Hematopoietic multipotent progenitor cell treated with erythropoietin and hydrocortisone succinate and interleukin-3 and kit ligand, for 15 days (in vitro differentiated cells): ENCODE data around the gene SAXO2.
"Not testable (repeated sequence)": the region's sequence is repeated elsewhere in the genome, so short reads cannot be mapped to it uniquely, and the experiment has no call there.

ENCODE experiments used
- DNase-seq: peaks from one replicate; pipeline ENCODE4 v3.0.0-alpha.2; 2015; ENCODE audit warnings: low spot score

SAXO2 gene

GRCh38 chr15:82313951-82314768, 51.5 kb downstream of the SAXO2 start:
- not testable (repeated sequence) for DNase-seq

DNA sequence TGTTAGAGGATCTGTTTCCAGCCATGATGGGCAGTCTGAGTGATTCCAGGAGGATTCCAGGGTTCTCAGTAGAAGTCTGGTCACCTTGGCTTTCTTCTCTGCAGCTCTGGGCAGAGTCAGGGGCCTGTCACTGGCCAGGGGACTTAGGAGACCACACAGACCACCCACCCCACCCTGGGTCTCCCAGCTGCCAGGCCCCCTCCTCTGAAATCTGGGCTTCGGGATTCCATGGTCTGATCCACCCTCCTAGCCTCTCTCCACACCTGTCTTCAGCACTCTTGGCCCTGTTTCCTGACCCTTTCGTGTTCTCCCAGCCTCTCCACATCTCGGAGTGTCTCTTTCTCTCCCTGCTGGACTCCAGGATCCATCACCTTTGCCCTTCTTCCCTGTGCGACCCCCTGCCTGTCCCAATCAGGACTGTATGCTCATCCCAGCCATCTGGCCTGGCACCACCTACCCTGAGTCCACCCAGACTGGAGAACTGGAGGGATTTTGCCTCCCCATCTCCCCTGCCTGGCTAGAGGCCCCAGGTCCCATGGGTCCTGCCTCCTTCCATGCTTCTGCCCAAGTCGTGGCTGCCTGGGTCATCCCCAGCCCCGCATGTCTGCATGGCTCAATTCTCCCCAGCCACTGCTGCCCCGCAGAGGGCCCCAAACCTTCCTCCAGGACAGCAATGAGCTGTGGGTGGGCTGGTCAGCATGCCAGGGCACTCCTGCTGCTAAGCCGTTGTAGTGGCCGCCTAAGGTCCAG, 52.3 kb downstream of the SAXO2 start:
- DNase-seq = no peak

DNA sequence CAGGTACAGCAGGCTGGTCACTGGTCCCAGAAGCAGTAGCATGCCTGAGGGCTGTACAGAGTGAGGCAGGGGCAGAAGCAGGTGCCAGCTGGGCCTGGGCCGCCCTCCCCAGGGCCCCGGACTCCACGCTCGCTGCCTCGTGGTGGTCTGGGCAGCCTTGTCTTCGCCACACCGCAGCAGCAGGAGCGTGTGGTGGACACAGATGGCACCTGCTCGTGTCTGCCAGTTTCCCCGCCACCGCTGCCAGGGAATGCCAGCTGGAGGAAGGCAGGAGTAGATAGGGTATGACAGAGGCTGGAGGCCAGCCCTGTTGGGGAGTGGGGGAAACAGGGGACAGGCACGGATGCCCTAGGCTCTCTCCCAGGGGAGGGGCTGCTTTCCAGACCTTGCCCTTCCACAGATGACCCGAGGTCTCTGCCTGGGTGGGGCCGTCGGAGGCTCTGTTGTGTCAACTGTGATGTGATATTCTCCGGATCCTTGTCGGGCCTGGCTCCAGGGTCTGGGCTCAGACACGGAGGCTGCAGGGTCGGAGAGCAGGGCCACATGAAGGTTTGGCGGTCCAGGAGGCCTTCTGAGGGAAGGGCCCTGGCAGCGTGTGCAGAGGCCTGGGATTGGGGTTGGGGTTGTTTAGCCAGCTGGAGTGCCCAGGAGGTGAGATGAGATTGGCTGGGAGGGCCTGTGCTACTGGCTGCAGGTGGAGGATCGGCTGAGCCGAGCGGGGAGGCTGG, 53.1 kb downstream of the SAXO2 start:
- DNase-seq = no peak

GRCh38 chr15:82316247-82317090, 53.9 kb downstream of the SAXO2 start:
- DNase-seq = not testable (repeated sequence)

- no peak for DNase-seq
Measured at GRCh38 chr15:82317091-82317489, 54.5 kb downstream of the SAXO2 start.

GRCh38 chr15:82317516-82317915, 54.9 kb downstream of the SAXO2 start:
- not testable (repeated sequence) for DNase-seq

GRCh38 chr15:82318281-82318680, 55.7 kb downstream of the SAXO2 start:
- not testable (repeated sequence) for DNase-seq

DNA sequence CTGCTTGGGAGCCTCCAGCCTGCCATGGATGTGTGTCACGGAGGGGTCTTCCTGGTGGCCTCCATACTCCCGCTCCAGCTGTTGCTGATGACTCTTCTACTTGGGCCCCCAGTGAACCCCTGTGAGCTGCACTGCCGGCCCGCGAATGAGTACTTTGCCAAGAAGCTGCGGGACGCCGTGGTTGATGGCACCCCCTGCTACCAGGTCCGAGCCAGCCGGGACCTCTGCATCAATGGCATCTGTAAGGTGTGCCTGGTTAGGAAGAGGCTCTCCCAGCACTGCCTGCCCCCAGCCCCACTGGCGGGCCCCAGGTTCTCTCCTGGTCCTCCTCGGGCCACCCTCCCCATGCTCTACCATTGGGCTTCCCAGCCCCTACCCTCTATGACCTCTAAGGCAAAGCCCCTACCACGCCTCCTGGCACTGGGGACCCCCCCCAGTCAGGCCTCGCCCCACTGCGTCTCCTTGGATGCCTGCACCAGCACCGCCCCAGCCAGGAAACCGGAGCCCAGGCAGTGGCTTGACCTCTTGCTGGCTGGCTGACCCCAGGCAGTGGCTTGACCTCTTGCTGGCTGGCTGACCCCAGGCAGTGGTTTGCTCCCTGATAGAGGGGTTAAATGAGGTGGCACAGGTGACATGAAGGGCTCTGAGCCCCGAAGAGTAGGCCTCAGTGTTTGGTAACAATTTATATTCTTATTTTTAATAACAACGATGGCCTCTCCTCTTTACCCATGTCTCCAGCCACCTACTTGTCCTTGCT, 57.1 kb downstream of the SAXO2 start:
- not testable (repeated sequence) for DNase-seq

- not testable (repeated sequence) for DNase-seq
Measured at GRCh38 chr15:82320861-82321260, 58.2 kb downstream of the SAXO2 start.

GRCh38 chr15:82322488-82322887, 59.9 kb downstream of the SAXO2 start:
- DNase-seq = not testable (repeated sequence)

GRCh38 chr15:82324831-82325230, 62.2 kb downstream of the SAXO2 start:
- DNase-seq = not testable (repeated sequence)

GRCh38 chr15:82325646-82326045, 63.0 kb downstream of the SAXO2 start:
- not testable (repeated sequence) for DNase-seq

DNA sequence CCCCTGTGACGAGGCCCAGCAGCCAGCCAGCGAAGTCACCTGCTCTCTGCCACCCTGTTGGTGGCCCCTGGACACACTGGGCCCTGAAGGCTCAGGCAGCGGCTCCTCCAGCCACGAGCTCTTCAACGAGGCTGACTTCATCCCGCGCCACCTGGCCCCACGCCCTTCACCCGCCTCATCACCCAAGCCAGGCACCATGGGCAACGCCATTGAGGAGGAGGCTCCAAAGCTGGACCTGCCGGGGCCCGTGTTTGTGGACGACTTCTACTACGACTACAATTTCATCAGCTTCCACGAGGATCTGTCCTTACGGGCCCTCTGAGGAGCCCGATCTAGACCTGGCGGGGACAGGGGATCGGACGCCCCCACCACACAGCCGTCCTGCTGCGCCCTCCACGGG, 64.3 kb downstream of the SAXO2 start:
- not testable (repeated sequence) for DNase-seq

DNA sequence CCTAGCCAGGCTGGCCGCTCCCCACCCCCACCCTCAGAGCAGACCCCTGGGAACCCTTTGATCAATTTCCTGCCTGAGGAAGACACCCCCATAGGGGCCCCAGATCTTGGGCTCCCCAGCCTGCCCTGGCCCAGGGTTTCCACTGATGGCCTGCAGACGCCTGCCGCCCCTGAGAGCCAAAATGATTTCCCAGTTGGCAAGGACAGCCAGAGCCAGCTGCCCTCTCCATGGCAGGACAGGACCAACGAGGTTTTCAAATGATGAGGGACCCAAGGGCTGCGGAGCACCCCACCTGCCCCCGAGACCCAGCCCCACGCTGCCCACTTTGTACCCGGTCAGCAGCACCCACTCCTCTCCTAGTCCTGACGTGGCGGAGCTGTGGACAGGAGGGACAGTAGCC, 64.8 kb downstream of the SAXO2 start:
- DNase-seq = not testable (repeated sequence)

- DNase-seq = not testable (repeated sequence)
Measured at GRCh38 chr15:82329039-82329438, 66.4 kb downstream of the SAXO2 start.

GRCh38 chr15:82330921-82331320, 68.3 kb downstream of the SAXO2 start:
- not testable (repeated sequence) for DNase-seq

- DNase-seq = not testable (repeated sequence)
Measured at GRCh38 chr15:82331576-82332304, 69.1 kb downstream of the SAXO2 start.

DNA sequence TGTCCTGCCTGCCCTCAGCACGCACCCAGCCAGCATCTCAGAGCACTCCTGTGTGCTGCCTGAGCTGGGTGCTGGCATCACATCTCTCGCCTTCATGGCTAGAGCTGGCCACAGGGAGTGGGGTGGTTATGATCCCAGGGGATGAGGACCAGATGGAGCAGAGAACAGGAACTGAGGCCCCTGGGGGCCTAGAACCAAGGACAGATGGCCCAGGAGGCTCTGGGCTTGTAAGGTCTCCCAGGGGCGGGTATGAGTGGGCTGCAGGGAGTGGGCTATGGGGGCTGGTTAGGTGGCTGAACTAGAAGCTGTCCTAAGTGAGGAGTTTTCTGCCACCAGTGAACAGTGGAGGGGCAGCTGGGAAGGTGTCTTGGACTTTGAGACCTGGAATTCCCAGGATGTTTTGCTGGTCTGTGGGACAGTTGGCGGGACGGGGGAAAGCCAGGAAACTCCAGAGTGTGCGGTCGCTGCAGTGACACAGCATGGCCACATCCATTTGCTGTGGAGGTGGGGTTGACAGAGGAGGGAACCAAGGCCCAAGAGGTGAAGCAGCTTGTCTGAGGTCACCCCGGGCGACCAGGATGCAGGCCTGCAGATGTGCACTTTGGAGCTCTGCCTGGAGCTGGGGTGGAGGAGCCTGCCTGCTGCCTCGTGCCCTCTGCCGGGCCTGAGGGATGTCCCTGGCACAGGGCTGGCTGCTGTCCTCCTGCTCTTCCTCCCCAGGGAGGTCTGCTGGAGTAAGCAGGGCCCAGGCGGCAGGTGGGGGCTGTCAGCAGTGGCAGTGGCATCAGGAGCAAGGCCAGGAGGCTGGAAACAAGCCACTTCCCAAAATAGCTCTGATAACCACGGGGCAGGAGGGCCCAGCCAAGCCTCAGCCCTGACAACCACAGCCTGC, 70.3 kb downstream of the SAXO2 start:
- not testable (repeated sequence) for DNase-seq
